LNCAP (cell line): ENCODE measurements around the gene SLC17A9.

ENCODE experiments used
- CTCF ChIP-seq: fragments of 450-650 bp; IDR thresholded peaks from 2 replicates; pipeline ENCODE4 v1.5.1; 2017; ENCODE audit warnings: mild to moderate bottlenecking

Gene SLC17A9

GRCh38 chr20:62938105-62938888 is 14.2 kb upstream of the SLC17A9 start, which contains the start of gene GID8:
TSS of gene GID8 (plus strand) at chr20:62938147. CDS start at chr20:62941503, 3,356 bp downstream.
- no peak for TF ChIP-seq CTCF

GRCh38 chr20:62940875-62941274 is 11.6 kb upstream of the SLC17A9 start:
- no peak for TF ChIP-seq CTCF

GRCh38 chr20:62941792-62942191 is 10.7 kb upstream of the SLC17A9 start:
- TF ChIP-seq CTCF: no peak

GRCh38 chr20:62942456-62942855 is 10.1 kb upstream of the SLC17A9 start:
- TF ChIP-seq CTCF: no peak

GRCh38 chr20:62943396-62943795 is 9.1 kb upstream of the SLC17A9 start:
- TF ChIP-seq CTCF: no peak

- TF ChIP-seq CTCF: no peak
These were observed 8.3 kb upstream of the SLC17A9 start for GRCh38 chr20:62944184-62944583.

GRCh38 chr20:62944746-62945145 is 7.8 kb upstream of the SLC17A9 start:
- TF ChIP-seq CTCF: no peak
